ENCODE measurements around the gene HOXD3. TPM values are rescaled to one million over a fixed set of nuclear protein-coding genes. Genes with fewer than 3 reads are reported as not detected.

HOXD3 gene
- total RNA-seq, 4 donors from 2014 or later, result 0.40 to 2.9 (median 1.5) TPM; not detected in 1

- Histone ChIP-seq H3K4me3 (peak overlapping the region in 3 of 4 donors; percentile 27 to 54 (median 36)), H3K36me3 (no peaks in the 10 kb centered on the region), H3K27me3 (peaks cover 38 to 100% (median 61%) of the 10 kb centered on the region in 4 donors), H3K9me3 (no peaks in the 10 kb centered on the region), H3K4me1 (peaks cover 6 to 60% (median 9%) of the 10 kb centered on the region in 3 donors), H3K27ac (peak overlapping the region in 3 of 4 donors; percentile 45 to 85 (median 61))
- intact Hi-C loops (cut with DNase I), result loop anchor here (5.0 to 10.0 kb wide), 3 partner anchors 512 to 1020 kb away; no protein-coding TSS in a partner anchor
- WGBS, 2 donors, result 23 to 30% methylated on average over 2 to 5 of the region's 9 CpGs
- TF ChIP-seq POLR2A (IDR thresholded peaks at IDR 0.05) (no peak), CTCF (IDR thresholded peaks at IDR 0.05) (no peak)
- DNase-seq, result no peak
Measured at GRCh38 chr2:176124947-176125771, 31.9 kb upstream of the HOXD3 start.

DNA sequence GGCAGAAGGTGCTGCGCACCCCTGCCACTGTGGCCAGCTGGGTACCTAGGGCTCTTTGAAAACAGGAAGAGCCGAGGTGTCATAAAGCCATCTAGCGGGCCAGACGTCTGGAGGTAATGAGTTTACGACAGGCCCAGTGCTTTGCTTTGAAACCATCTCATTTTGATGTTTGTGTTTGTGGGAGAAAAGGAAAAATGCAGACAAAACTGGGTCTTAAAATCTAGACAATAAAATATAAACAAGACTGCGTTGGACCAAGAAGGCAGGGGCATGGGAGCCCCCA is 31.4 kb upstream of the HOXD3 start:
- H3K36me3 ChIP-seq, result no peaks in the 10 kb centered on the region
- no peak for DNase-seq
- WGBS, 2 donors, result 24 to 44% methylated on average over 6 of the region's 6 CpGs
- no peak for TF ChIP-seq CTCF (IDR thresholded peaks at IDR 0.05)
- TF ChIP-seq POLR2A (IDR thresholded peaks at IDR 0.05), result no peak
- H3K4me1 ChIP-seq, result peaks cover 9 to 66% (median 9%) of the 10 kb centered on the region in 3 donors
- intact Hi-C loops (cut with DNase I), result loop anchor here (5.0 to 10.0 kb wide), 3 partner anchors 512 to 1019 kb away; no protein-coding TSS in a partner anchor
- H3K27ac ChIP-seq, result peak overlapping the region in 2 of 4 donors; percentile 61 to 85
- H3K9me3 ChIP-seq, result no peaks in the 10 kb centered on the region
- H3K27me3 ChIP-seq, result peaks cover 34 to 100% (median 58%) of the 10 kb centered on the region in 4 donors
- no peak overlapping the region for H3K4me3 ChIP-seq

DNA sequence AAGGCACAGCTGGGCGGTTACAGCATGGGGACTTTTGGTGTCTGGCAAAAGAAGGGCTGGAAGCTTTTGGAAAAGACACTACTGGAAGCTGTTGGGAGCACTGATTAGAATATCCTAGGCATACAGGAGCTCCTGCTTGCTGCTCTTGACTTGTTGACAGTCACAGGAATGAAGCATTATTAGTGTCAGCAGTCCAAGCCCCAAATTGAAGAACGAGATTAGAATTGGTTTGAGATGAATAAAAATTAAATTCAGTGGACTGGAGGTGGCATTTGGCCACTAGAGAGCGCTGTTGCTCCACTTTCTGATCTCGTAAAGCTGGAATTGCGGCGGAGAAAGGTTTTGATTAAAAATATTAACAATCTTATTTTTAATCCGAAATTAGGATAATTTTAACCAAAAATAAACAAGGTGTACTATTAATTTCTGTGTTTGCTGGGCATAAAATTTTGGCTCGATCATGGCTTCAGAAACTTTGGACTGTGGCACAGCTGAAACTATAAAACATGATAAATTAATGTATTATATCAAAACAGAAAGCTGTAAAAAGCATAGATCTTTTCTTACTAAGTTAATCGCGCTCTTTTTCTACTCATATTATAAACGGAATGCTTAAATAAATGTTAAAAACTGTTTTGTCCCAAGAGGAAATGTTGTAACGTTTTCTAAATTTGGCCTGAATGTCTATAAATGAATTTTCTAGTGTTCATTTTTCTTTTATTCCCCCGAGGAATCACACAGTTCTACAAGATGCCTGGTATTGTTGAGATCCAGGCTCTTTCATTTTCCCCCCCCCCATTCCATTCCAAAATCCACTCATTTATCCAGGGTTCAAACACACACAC is 30.0 kb upstream of the HOXD3 start:
- TF ChIP-seq POLR2A (IDR thresholded peaks at IDR 0.05) (no peak), CTCF (IDR thresholded peaks at IDR 0.05) (peak; percentile 84 to 91 (median 88))
- 3 to 4% methylated on average over 13 of the region's 13 CpGs for WGBS, 2 donors
- intact Hi-C loops (cut with DNase I), result loop anchor here (5.0 to 10.0 kb wide), 3 partner anchors 510 to 1018 kb away; no protein-coding TSS in a partner anchor
- peak overlapping the region in 2 of 4 donors; percentile 49 to 53 for H3K27ac ChIP-seq
- no peak overlapping the region for H3K4me3 ChIP-seq
- no peaks in the 10 kb centered on the region for H3K9me3 ChIP-seq
- no peaks in the 10 kb centered on the region for H3K36me3 ChIP-seq
- no peak for DNase-seq
- H3K4me1 ChIP-seq, result peaks cover 9 to 60% (median 9%) of the 10 kb centered on the region in 3 donors
- H3K27me3 ChIP-seq, result peaks cover 34 to 100% (median 57%) of the 10 kb centered on the region in 4 donors

- TF ChIP-seq CTCF (IDR thresholded peaks at IDR 0.05) (no peak), POLR2A (IDR thresholded peaks at IDR 0.05) (no peak)
- WGBS, 2 donors, result 21 to 23% methylated on average over 4 of the region's 4 CpGs
- Histone ChIP-seq H3K36me3 (no peaks in the 10 kb centered on the region), H3K9me3 (no peaks in the 10 kb centered on the region), H3K27me3 (peaks cover 28 to 100% (median 57%) of the 10 kb centered on the region in 4 donors), H3K4me3 (peak overlapping the region in 1 of 4 donors; percentile 54), H3K27ac (peak overlapping the region in 2 of 4 donors; percentile 71 to 86), H3K4me1 (peaks cover 5 to 60% (median 9%) of the 10 kb centered on the region in 3 donors)
- DNase-seq, result no peak
- intact Hi-C loops (cut with DNase I), result loop anchor here (5.0 to 10.0 kb wide), 3 partner anchors 510 to 1017 kb away; no protein-coding TSS in a partner anchor
Measured at GRCh38 chr2:176127774-176128072, 29.4 kb upstream of the HOXD3 start.

Data from esophagus squamous epithelium (tissue), 5 donors.